ENCODE data around the gene PCMT1. TPM values are rescaled to one million over a fixed set of nuclear protein-coding genes. Genes with fewer than 3 reads are reported as not detected.

Gene PCMT1
- total RNA-seq, 1 donor from 2014 or later, result 105 TPM

- peak in 1 of 2 donors; percentile 44 for DNase-seq (ENCODE audit: extremely low spot score in 2 of 2)
- intact Hi-C loops (cut with DNase I), result no loop called here
- Histone ChIP-seq H3K4me3 (no peak overlapping the region), H3K4me1 (peaks cover 59% of the 10 kb centered on the region), H3K27me3 (no peaks in the 10 kb centered on the region), H3K9me3 (no peaks in the 10 kb centered on the region), H3K36me3 (no peaks in the 10 kb centered on the region), H3K27ac (no peak overlapping the region)
- TF ChIP-seq CTCF (IDR thresholded peaks at IDR 0.05) (no peak), POLR2A (IDR thresholded peaks at IDR 0.05) (no peak), POLR2AphosphoS5 (IDR thresholded peaks at IDR 0.05; ENCODE audit: insufficient read depth in 1 of 2, low read depth in 1 of 2) (no peak)
Measured at GRCh38 chr6:149859938-149860337, 110.4 kb downstream of the PCMT1 start.

- peaks cover 54% of the 10 kb centered on the region for H3K4me1 ChIP-seq
- DNase-seq (ENCODE audit: extremely low spot score in 2 of 2), result peak in 1 of 2 donors; percentile 84
- H3K36me3 ChIP-seq, result no peaks in the 10 kb centered on the region
- H3K27me3 ChIP-seq, result no peaks in the 10 kb centered on the region
- H3K9me3 ChIP-seq, result no peaks in the 10 kb centered on the region
- intact Hi-C loops (cut with DNase I), result no loop called here
- no peak overlapping the region for H3K4me3 ChIP-seq
- TF ChIP-seq CTCF (IDR thresholded peaks at IDR 0.05), result no peak
- no peak for TF ChIP-seq POLR2AphosphoS5 (IDR thresholded peaks at IDR 0.05; ENCODE audit: insufficient read depth in 1 of 2, low read depth in 1 of 2)
- no peak for TF ChIP-seq POLR2A (IDR thresholded peaks at IDR 0.05)
- H3K27ac ChIP-seq, result no peak overlapping the region
Measured at GRCh38 chr6:149860513-149860833, 110.9 kb downstream of the PCMT1 start.

Other genes starting within 250 kb of the PCMT1 start
- gene PPIL4, start 203.7 kb upstream of the PCMT1 start, total RNA-seq, result 20.1 TPM
- gene GINM1, start 183.4 kb upstream of the PCMT1 start, total RNA-seq, result 36.1 TPM
- gene KATNA1, start 101.0 kb upstream of the PCMT1 start, total RNA-seq, result 18.7 TPM
- gene LATS1, start 31.6 kb upstream of the PCMT1 start, total RNA-seq, result 28.0 TPM
- 25.0 TPM for gene NUP43, start 3.2 kb upstream of the PCMT1 start, total RNA-seq
- 35.1 TPM for gene LRP11, start 114.6 kb downstream of the PCMT1 start, total RNA-seq
- 27.5 TPM for gene RAET1E, start 148.4 kb downstream of the PCMT1 start, total RNA-seq
- gene RAET1G, start 173.4 kb downstream of the PCMT1 start, total RNA-seq, result 4.9 TPM
- not detected for gene ULBP2, start 192.3 kb downstream of the PCMT1 start, total RNA-seq
- gene ULBP1, start 214.2 kb downstream of the PCMT1 start, total RNA-seq, result not detected